ENCODE results near the gene JMJD1C.
"Not testable (repeated sequence)": the region's sequence is repeated elsewhere in the genome, so short reads cannot be mapped to it uniquely, and the experiment has no call there.

Gene JMJD1C

GRCh38 chr10:63416376-63416775, 49.4 kb downstream of the JMJD1C start:
- intact Hi-C loops (cut with DNase I): no loop called here
- no peak for DNase-seq

- intact Hi-C loops (cut with DNase I): no loop called here
- DNase-seq: no peak
Measured at GRCh38 chr10:63415640-63416244, 50.0 kb downstream of the JMJD1C start.

GRCh38 chr10:63414481-63415260, 51.1 kb downstream of the JMJD1C start:
- DNase-seq: no peak
- intact Hi-C loops (cut with DNase I): no loop called here

- intact Hi-C loops (cut with DNase I): no loop called here
- DNase-seq: no peak
Measured at GRCh38 chr10:63413429-63413828, 52.3 kb downstream of the JMJD1C start.

- intact Hi-C loops (cut with DNase I): no loop called here
- no peak for DNase-seq
Measured at GRCh38 chr10:63412304-63412703, 53.5 kb downstream of the JMJD1C start.

GRCh38 chr10:63410633-63411032, 55.1 kb downstream of the JMJD1C start:
- no peak for DNase-seq
- intact Hi-C loops (cut with DNase I): no loop called here

- no peak for DNase-seq
- intact Hi-C loops (cut with DNase I): no loop called here
Measured at GRCh38 chr10:63409465-63410027, 56.2 kb downstream of the JMJD1C start.

- intact Hi-C loops (cut with DNase I): no loop called here
Measured at GRCh38 chr10:63407136-63407662, 58.6 kb downstream of the JMJD1C start.

GRCh38 chr10:63396133-63396761, 69.5 kb downstream of the JMJD1C start:
- intact Hi-C loops (cut with DNase I): no loop called here
- no peak for DNase-seq

More at GRCh38 chr10:63407136-63407662, 58.6 kb downstream of the JMJD1C start:
- DNase-seq: peak in 1 of 42 donors; percentile 17

- intact Hi-C loops (cut with DNase I): no loop called here
- no peak for DNase-seq
Measured at GRCh38 chr10:63393050-63393449, 72.7 kb downstream of the JMJD1C start.

GRCh38 chr10:63392224-63392623, 73.6 kb downstream of the JMJD1C start:
- no peak for DNase-seq
- intact Hi-C loops (cut with DNase I): no loop called here

GRCh38 chr10:63391812-63392211, 74.0 kb downstream of the JMJD1C start:
- DNase-seq: no peak
- intact Hi-C loops (cut with DNase I): no loop called here

- intact Hi-C loops (cut with DNase I): no loop called here
- DNase-seq: no peak
Measured at GRCh38 chr10:63390521-63390920, 75.3 kb downstream of the JMJD1C start.

GRCh38 chr10:63388421-63389031, 77.3 kb downstream of the JMJD1C start:
- DNase-seq: no peak
- intact Hi-C loops (cut with DNase I): no loop called here

GRCh38 chr10:63385254-63385653, 80.5 kb downstream of the JMJD1C start:
- no peak for DNase-seq
- intact Hi-C loops (cut with DNase I): no loop called here

GRCh38 chr10:63384675-63385074, 81.1 kb downstream of the JMJD1C start:
- intact Hi-C loops (cut with DNase I): no loop called here
- no peak for DNase-seq

- DNase-seq: no peak
- intact Hi-C loops (cut with DNase I): no loop called here
Measured at GRCh38 chr10:63384001-63384400, 81.8 kb downstream of the JMJD1C start.

GRCh38 chr10:63383141-63383540, 82.6 kb downstream of the JMJD1C start:
- intact Hi-C loops (cut with DNase I): no loop called here
- no peak for DNase-seq

- DNase-seq: no peak
- intact Hi-C loops (cut with DNase I): no loop called here
Measured at GRCh38 chr10:63382066-63382465, 83.7 kb downstream of the JMJD1C start.

GRCh38 chr10:63377305-63377661, 88.5 kb downstream of the JMJD1C start:
- DNase-seq; intact Hi-C loops (cut with DNase I): not testable (repeated sequence)
